Glomerular visceral epithelial cell (primary cell): ENCODE results near the gene TLE4.
A peak's percentile ranks its signal among the peaks of the same experiment; 100 is the strongest.

ENCODE experiments used
- DNase-seq: peaks from one replicate; pipeline ENCODE4 v3.0.0-alpha.2; 2016; ENCODE audit errors: extremely low spot score

TLE4 gene

DNA sequence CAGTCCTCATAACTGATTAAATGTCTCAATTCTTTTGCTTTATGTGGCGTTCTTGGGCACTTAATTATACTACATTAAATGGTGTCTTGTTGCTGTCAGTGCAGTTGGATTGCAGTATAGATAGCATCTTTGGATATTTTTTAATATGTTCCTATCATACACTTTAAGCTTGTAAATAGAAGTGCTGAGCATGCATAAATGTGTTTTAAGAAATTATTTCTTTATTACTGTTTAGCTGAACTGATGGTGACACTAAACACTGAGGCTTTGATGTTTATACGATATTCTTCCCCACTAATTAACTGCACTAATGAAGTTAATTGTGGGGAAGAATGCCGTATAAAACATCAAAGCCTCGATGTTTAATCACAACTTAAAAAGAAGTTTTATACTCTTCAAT lies 116.6 kb downstream of the TLE4 start:
- no peak for DNase-seq

GRCh38 chr9:79689576-79689975 lies 117.8 kb downstream of the TLE4 start:
- no peak for DNase-seq

- no peak for DNase-seq
These were observed 119.7 kb downstream of the TLE4 start for GRCh38 chr9:79691496-79691895.

- no peak for DNase-seq
These were observed 121.2 kb downstream of the TLE4 start for GRCh38 chr9:79692857-79693571.

- DNase-seq, result no peak
These were observed 122.0 kb downstream of the TLE4 start for GRCh38 chr9:79693750-79694149.

DNA sequence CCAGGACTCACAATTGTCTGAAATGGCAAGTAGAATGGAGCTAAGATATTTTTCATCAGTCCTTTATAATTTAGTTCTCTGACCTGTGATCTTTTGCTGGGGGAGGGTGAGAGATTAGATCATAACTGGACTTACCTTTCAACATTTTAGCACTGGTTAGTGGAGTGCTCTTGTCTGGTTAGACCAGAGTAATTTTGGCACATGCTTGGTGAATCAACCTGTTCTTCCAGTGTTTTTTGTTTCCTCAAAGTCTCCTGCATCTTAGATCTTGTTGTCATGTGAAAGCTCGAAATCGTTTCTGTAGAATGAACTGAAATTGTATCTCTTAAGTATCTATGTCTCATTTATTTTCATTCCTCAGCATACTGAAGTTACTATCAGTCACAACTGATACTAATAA lies 122.4 kb downstream of the TLE4 start:
- no peak for DNase-seq

DNA sequence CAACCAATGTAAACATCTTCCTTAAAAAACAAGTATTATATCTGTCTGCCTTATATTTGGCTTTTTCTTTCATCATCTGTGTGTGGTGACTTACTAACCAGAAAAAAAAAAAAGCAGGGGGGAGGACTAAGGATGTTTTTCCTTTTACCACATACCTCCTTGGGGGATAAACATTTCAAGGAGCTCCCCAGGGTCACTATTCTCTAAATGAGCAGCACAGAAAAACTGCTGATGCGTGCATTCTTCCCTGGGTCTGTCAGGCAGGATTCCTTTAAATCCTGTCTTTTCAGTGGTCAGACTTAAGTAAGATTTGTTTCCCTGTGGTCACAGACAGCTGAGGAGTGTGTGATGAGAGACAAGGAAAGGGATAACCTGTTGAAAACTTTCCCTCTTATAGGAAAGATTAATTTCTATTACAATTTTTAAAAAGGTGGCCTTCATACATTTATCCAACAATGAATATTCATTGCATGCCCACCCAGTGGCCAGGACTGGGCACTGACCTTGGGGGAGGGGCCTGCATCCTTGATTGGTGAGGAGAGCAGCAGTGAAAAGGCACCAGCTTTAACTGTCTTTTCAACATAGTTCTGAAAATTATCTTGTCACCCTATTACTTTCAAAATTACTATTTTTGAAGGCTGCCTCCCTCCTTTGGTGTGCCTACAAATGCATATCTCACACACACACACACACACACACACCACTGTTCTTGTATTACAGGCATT lies 123.1 kb downstream of the TLE4 start:
- DNase-seq, result peak; percentile 85

DNA sequence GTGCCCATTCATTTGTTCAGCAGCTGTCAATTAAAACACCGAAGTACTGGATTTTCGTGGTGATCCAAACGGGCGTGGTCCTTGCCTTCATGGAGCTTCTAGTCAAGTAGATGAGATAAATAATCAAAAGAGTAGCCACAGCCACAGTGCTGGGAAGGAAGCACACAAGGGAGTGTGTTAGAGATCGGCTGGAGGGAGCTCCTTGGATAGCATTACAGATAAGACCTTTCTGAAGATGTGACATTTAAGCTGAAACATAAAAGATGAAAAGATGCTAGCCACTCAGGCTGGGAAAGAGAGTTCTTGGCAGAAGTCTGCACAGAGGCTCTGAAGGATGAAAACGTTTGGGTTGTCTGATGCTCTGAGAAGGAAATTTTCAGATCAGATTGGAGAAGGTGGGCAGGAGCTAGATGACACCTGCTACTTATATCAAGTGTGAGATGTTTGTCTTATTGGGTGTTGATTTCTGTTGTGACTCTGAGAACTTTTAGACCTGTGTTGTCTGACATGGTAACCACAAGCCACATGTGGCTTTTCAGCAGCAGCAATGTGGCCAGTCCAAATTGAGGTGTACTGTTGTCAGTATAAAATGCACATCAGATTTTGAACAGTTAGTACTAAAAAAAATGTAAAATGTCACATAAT lies 123.9 kb downstream of the TLE4 start:
- no peak for DNase-seq

DNA sequence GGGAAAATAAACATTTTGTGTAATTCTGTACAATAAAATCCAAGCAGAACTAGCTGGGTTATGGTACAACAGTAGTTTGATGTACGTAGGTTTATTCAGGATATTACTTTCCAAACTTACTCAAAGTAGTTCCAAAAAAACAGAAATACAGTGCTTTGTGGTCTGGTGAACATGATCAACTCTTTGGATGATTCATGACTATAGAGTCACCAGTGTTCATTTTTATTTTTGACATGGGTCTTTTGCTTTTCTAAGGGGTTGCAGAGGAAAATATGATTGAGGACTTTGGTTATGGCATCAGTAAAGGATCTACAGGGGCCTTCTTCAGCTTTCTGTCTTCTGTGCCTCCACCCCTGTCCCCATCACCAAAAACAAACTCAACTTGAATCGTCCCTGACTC lies 127.2 kb downstream of the TLE4 start:
- no peak for DNase-seq

DNA sequence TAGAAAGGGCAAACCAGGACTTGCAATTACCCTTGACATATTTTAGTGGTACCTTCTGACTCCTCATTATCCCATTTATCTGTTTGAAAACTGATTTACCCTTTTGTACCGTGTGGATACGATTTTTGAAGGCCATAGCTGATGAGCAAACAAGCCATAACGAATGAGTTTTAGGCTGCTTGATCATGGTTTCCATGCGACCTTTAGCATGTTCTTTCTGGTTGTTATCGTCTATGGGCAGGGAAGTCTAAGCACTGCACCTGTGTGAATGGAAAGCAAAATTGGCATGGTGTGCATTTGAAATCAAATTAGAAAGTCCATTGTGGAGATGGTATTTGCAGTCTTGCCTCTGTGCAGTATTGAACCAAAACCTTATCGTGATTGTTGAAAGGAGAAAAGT lies 127.7 kb downstream of the TLE4 start:
- DNase-seq, result no peak

GRCh38 chr9:79700607-79701360 lies 129.0 kb downstream of the TLE4 start:
- DNase-seq, result no peak

DNA sequence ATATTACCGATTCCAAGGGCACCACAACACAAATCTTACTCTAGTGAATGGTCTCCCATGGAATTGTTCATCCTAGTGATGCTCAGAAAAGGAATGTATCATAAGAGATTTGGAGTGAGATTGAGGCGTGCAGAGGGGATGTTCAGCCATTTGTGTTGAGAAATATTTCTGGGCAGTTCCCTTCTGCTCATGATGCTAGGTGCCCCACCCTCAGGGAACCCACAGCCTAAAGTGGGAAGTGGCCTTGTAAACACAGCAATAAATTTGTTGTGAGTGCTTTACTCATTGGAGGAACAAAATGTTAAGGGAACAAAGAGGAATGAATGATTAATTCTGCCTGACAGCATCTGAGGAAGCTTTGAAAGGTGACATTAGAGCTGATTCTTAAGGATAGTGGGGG lies 129.9 kb downstream of the TLE4 start:
- no peak for DNase-seq

- DNase-seq, result no peak
These were observed 133.9 kb downstream of the TLE4 start for GRCh38 chr9:79705704-79706103.

GRCh38 chr9:79706512-79706911 lies 134.7 kb downstream of the TLE4 start:
- no peak for DNase-seq

- no peak for DNase-seq
These were observed 135.8 kb downstream of the TLE4 start for GRCh38 chr9:79707589-79707988.

- no peak for DNase-seq
These were observed 136.8 kb downstream of the TLE4 start for GRCh38 chr9:79708541-79708940.

- no peak for DNase-seq
These were observed 138.2 kb downstream of the TLE4 start for GRCh38 chr9:79709743-79710674.

GRCh38 chr9:79711874-79712273 lies 140.1 kb downstream of the TLE4 start:
- no peak for DNase-seq

- no peak for DNase-seq
These were observed 147.3 kb downstream of the TLE4 start for GRCh38 chr9:79719021-79719420.

GRCh38 chr9:79719989-79720388 lies 148.2 kb downstream of the TLE4 start:
- no peak for DNase-seq
